Activated naive CD8-positive, alpha-beta T cell treated with anti-CD3 and anti-CD28 coated beads, Interleukin-2, amount 10 ng/mL, durations not matched to agents 7 days and 5 days (primary cell): ENCODE measurements around the gene OR8A1. TPM values are rescaled to one million over a fixed set of nuclear protein-coding genes. Genes with fewer than 3 reads are reported as not detected.

Source experiments
- ATAC-seq: fragments of 150-1000 bp; cut with Tn5 transposase; one replicate; pipeline ENCODE4 v1.10.0; 2021; ENCODE audit warnings: low read depth, moderate library complexity
- POLR2A ChIA-PET: fragments of 350-600 bp; sonication (Branson Sonifier 250); formaldehyde crosslinking; loops from one replicate; lab custom pipeline; 2021; ENCODE audit warnings: antibody characterized with exemption; lab: Charles Lee
- DNase-seq: peaks from one replicate; pipeline ENCODE4 v3.0.0; 2021
- H3K27ac Mint-ChIP-seq: one replicate; pipeline ENCODE4 v1.8.0; 2022; ENCODE audit warnings: mild to moderate bottlenecking, mixed read lengths
- H3K27me3 Mint-ChIP-seq: one replicate; pipeline ENCODE4 v1.8.0; 2022; ENCODE audit warnings: mild to moderate bottlenecking, moderate library complexity, mixed read lengths
- H3K36me3 Mint-ChIP-seq: one replicate; pipeline ENCODE4 v1.8.0; 2021; ENCODE audit warnings: mild to moderate bottlenecking, mixed read lengths
- H3K4me1 Mint-ChIP-seq: one replicate; pipeline ENCODE4 v1.8.0; 2021; ENCODE audit warnings: mixed read lengths
- H3K4me3 Mint-ChIP-seq: one replicate; pipeline ENCODE4 v1.8.0; 2022; ENCODE audit warnings: mild to moderate bottlenecking, moderate library complexity, mixed read lengths
- H3K9me3 Mint-ChIP-seq: one replicate; pipeline ENCODE4 v1.8.0; 2021; ENCODE audit warnings: mixed read lengths
- total RNA-seq, 2 experiments: library from RNA; stranded (reverse); gene quantifications; one replicate each; pipeline ENCODE4 v1.2.3, GENCODE V29; 2021

Gene OR8A1
- total RNA-seq, 2 experiments from 2014 or later: not detected

- Mint-ChIP-seq H3K36me3 (no peaks in the 10 kb centered on the region), H3K27me3 (peaks cover 9% of the 10 kb centered on the region), H3K4me1 (no peaks in the 10 kb centered on the region), H3K9me3 (no peaks in the 10 kb centered on the region), H3K4me3 (no peak overlapping the region), H3K27ac (no peak overlapping the region)
- no peak for ATAC-seq
- no peak for DNase-seq
- POLR2A ChIA-PET: no interaction called here
These were observed 8.1 kb downstream of the OR8A1 start for GRCh38 chr11:124577716-124578427.

- no peak overlapping the region for H3K27ac Mint-ChIP-seq
- H3K4me3 Mint-ChIP-seq: no peak overlapping the region
- H3K36me3 Mint-ChIP-seq: no peaks in the 10 kb centered on the region
- H3K27me3 Mint-ChIP-seq: peaks cover 5% of the 10 kb centered on the region
- DNase-seq (no peak), ATAC-seq (no peak)
- POLR2A ChIA-PET: no interaction called here
- H3K4me1 Mint-ChIP-seq: no peaks in the 10 kb centered on the region
- no peaks in the 10 kb centered on the region for H3K9me3 Mint-ChIP-seq
These were observed 9.0 kb downstream of the OR8A1 start for GRCh38 chr11:124578761-124579160.

- H3K4me3 Mint-ChIP-seq: no peak overlapping the region
- DNase-seq (no peak), ATAC-seq (no peak)
- H3K9me3 Mint-ChIP-seq: no peaks in the 10 kb centered on the region
- no peak overlapping the region for H3K27ac Mint-ChIP-seq
- peaks cover 4% of the 10 kb centered on the region for H3K27me3 Mint-ChIP-seq
- H3K4me1 Mint-ChIP-seq: no peaks in the 10 kb centered on the region
- H3K36me3 Mint-ChIP-seq: no peaks in the 10 kb centered on the region
- POLR2A ChIA-PET: no interaction called here
These were observed 12.0 kb downstream of the OR8A1 start for GRCh38 chr11:124581817-124582216.

- H3K4me1 Mint-ChIP-seq: no peaks in the 10 kb centered on the region
- H3K4me3 Mint-ChIP-seq: no peak overlapping the region
- no peak overlapping the region for H3K27ac Mint-ChIP-seq
- no peaks in the 10 kb centered on the region for H3K36me3 Mint-ChIP-seq
- POLR2A ChIA-PET: no interaction called here
- H3K9me3 Mint-ChIP-seq: no peaks in the 10 kb centered on the region
- H3K27me3 Mint-ChIP-seq: peaks cover 8% of the 10 kb centered on the region
- ATAC-seq (no peak), DNase-seq (no peak)
These were observed 12.8 kb downstream of the OR8A1 start for GRCh38 chr11:124582565-124582964.

- Mint-ChIP-seq H3K36me3 (no peaks in the 10 kb centered on the region), H3K4me1 (no peaks in the 10 kb centered on the region), H3K4me3 (no peak overlapping the region), H3K27ac (no peak overlapping the region), H3K9me3 (no peaks in the 10 kb centered on the region), H3K27me3 (peaks cover 12% of the 10 kb centered on the region)
- POLR2A ChIA-PET: no interaction called here
- ATAC-seq: no peak
- no peak for DNase-seq
These were observed 14.0 kb downstream of the OR8A1 start for GRCh38 chr11:124583781-124584180.

- Mint-ChIP-seq H3K4me1 (no peaks in the 10 kb centered on the region), H3K9me3 (no peaks in the 10 kb centered on the region), H3K27ac (no peak overlapping the region), H3K27me3 (peaks cover 12% of the 10 kb centered on the region), H3K36me3 (no peaks in the 10 kb centered on the region), H3K4me3 (no peak overlapping the region)
- DNase-seq: no peak
- no peak for ATAC-seq
- POLR2A ChIA-PET: no interaction called here
These were observed 15.0 kb downstream of the OR8A1 start for GRCh38 chr11:124584681-124585372.

- no peak overlapping the region for H3K27ac Mint-ChIP-seq
- peak; percentile 44 for DNase-seq
- H3K27me3 Mint-ChIP-seq: peaks cover 18% of the 10 kb centered on the region
- ATAC-seq: peak; percentile 54
- no peaks in the 10 kb centered on the region for H3K9me3 Mint-ChIP-seq
- H3K4me1 Mint-ChIP-seq: no peaks in the 10 kb centered on the region
- no peaks in the 10 kb centered on the region for H3K36me3 Mint-ChIP-seq
- POLR2A ChIA-PET: no interaction called here
- no peak overlapping the region for H3K4me3 Mint-ChIP-seq
These were observed 16.6 kb downstream of the OR8A1 start for GRCh38 chr11:124586238-124586860.

- DNase-seq (no peak), ATAC-seq (no peak)
- Mint-ChIP-seq H3K27me3 (peaks cover 18% of the 10 kb centered on the region), H3K4me1 (no peaks in the 10 kb centered on the region), H3K27ac (no peak overlapping the region), H3K9me3 (no peaks in the 10 kb centered on the region), H3K4me3 (no peak overlapping the region), H3K36me3 (no peaks in the 10 kb centered on the region)
- POLR2A ChIA-PET: no interaction called here
These were observed 21.6 kb downstream of the OR8A1 start for GRCh38 chr11:124591430-124591829.

- H3K4me3 Mint-ChIP-seq: no peak overlapping the region
- no peaks in the 10 kb centered on the region for H3K4me1 Mint-ChIP-seq
- H3K27me3 Mint-ChIP-seq: peaks cover 18% of the 10 kb centered on the region
- no peaks in the 10 kb centered on the region for H3K36me3 Mint-ChIP-seq
- H3K9me3 Mint-ChIP-seq: no peaks in the 10 kb centered on the region
- H3K27ac Mint-ChIP-seq: no peak overlapping the region
- no peak for ATAC-seq
- POLR2A ChIA-PET: no interaction called here
- DNase-seq: no peak
These were observed 22.8 kb downstream of the OR8A1 start for GRCh38 chr11:124592627-124593026.

GRCh38 chr11:124595302-124595701, 25.5 kb downstream of the OR8A1 start:
- no peak overlapping the region for H3K27ac Mint-ChIP-seq
- POLR2A ChIA-PET: no interaction called here
- H3K4me1 Mint-ChIP-seq: no peaks in the 10 kb centered on the region
- peaks cover 17% of the 10 kb centered on the region for H3K27me3 Mint-ChIP-seq
- H3K36me3 Mint-ChIP-seq: no peaks in the 10 kb centered on the region
- DNase-seq (no peak), ATAC-seq (no peak)
- H3K4me3 Mint-ChIP-seq: no peak overlapping the region
- no peaks in the 10 kb centered on the region for H3K9me3 Mint-ChIP-seq

- DNase-seq: no peak
- no peak overlapping the region for H3K4me3 Mint-ChIP-seq
- POLR2A ChIA-PET: no interaction called here
- H3K27me3 Mint-ChIP-seq: peaks cover 19% of the 10 kb centered on the region
- ATAC-seq: no peak
- H3K9me3 Mint-ChIP-seq: no peaks in the 10 kb centered on the region
- no peak overlapping the region for H3K27ac Mint-ChIP-seq
- H3K4me1 Mint-ChIP-seq: no peaks in the 10 kb centered on the region
- no peaks in the 10 kb centered on the region for H3K36me3 Mint-ChIP-seq
These were observed 27.8 kb downstream of the OR8A1 start for GRCh38 chr11:124597626-124598025.

GRCh38 chr11:124600621-124601320, 31.0 kb downstream of the OR8A1 start:
- H3K4me3 Mint-ChIP-seq: no peak overlapping the region
- no peak overlapping the region for H3K27ac Mint-ChIP-seq
- H3K4me1 Mint-ChIP-seq: peaks cover 1% of the 10 kb centered on the region
- peaks cover 18% of the 10 kb centered on the region for H3K27me3 Mint-ChIP-seq
- POLR2A ChIA-PET: no interaction called here
- H3K36me3 Mint-ChIP-seq: no peaks in the 10 kb centered on the region
- DNase-seq: no peak
- ATAC-seq: no peak
- H3K9me3 Mint-ChIP-seq: no peaks in the 10 kb centered on the region

GRCh38 chr11:124602193-124602592, 32.4 kb downstream of the OR8A1 start:
- no peak overlapping the region for H3K4me3 Mint-ChIP-seq
- no peaks in the 10 kb centered on the region for H3K36me3 Mint-ChIP-seq
- H3K27me3 Mint-ChIP-seq: peaks cover 15% of the 10 kb centered on the region
- POLR2A ChIA-PET: interaction anchor here (0.6 kb wide), 1 partner anchor 72 kb away, joined by 3 read pairs; the partner anchor contains the start of gene SPA17
- H3K27ac Mint-ChIP-seq: no peak overlapping the region
- ATAC-seq: no peak
- H3K4me1 Mint-ChIP-seq: peaks cover 3% of the 10 kb centered on the region
- H3K9me3 Mint-ChIP-seq: no peaks in the 10 kb centered on the region
- DNase-seq: no peak
